ENCODE results near the gene TBL1X.

DNA sequence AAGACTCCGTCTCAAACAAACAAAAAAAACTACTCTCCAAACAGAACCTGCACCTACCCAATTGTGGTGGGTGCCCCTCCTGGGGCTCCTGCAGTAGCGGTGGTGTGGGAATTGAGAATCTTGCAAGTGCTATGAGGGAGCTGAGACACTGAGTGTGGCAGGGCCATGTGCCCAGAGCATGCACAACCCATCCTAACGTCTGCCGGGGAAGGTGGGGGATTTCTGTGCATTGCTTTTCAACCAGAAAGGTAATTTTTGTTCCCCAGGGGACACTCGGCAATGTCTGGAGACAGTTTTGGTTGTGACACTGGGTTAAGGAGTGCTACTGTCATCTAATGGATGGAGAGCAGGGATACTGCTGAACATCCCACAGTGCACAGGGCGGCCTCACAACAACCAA lies 35.7 kb downstream of the TBL1X start:
- TF ChIP-seq EZH2 (IDR thresholded peaks at IDR 0.05; ENCODE audit: insufficient read depth, low read length) = no peak
- TF ChIP-seq, protein P1, sequence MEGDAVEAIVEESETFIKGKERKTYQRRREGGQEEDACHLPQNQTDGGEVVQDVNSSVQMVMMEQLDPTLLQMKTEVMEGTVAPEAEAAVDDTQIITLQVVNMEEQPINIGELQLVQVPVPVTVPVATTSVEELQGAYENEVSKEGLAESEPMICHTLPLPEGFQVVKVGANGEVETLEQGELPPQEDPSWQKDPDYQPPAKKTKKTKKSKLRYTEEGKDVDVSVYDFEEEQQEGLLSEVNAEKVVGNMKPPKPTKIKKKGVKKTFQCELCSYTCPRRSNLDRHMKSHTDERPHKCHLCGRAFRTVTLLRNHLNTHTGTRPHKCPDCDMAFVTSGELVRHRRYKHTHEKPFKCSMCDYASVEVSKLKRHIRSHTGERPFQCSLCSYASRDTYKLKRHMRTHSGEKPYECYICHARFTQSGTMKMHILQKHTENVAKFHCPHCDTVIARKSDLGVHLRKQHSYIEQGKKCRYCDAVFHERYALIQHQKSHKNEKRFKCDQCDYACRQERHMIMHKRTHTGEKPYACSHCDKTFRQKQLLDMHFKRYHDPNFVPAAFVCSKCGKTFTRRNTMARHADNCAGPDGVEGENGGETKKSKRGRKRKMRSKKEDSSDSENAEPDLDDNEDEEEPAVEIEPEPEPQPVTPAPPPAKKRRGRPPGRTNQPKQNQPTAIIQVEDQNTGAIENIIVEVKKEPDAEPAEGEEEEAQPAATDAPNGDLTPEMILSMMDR (IDR thresholded peaks at IDR 0.05; ENCODE audit: insufficient read depth, low read depth, low read length) = no peak

All from astrocyte (in vitro differentiated cells and primary cell).